NCI-H2081 treated with DMSO at 0.1 percent for 48 hours (cell line): ENCODE data around the gene SAYSD1.

Source experiments
- DNase-seq: peaks from one replicate; lab custom pipeline; 2025; lab: John Stamatoyannopoulos, UW

The SAYSD1 gene

GRCh38 chr6:39058471-39059147 lies 56.4 kb downstream of the SAYSD1 start:
- DNase-seq: no peak

GRCh38 chr6:39057251-39058155 lies 57.5 kb downstream of the SAYSD1 start:
- DNase-seq: no peak

- DNase-seq: no peak
Observed at GRCh38 chr6:39056681-39057080, 58.3 kb downstream of the SAYSD1 start.

- no peak for DNase-seq
Observed at GRCh38 chr6:39056191-39056590, 58.8 kb downstream of the SAYSD1 start.

- DNase-seq: no peak
Observed at GRCh38 chr6:39055661-39056060, 59.3 kb downstream of the SAYSD1 start.

- DNase-seq: no peak
Observed at GRCh38 chr6:39054577-39055142, 60.3 kb downstream of the SAYSD1 start.
